GM23338 (cell line): ENCODE results near the gene ERC1. TPM values are rescaled to one million over a fixed set of nuclear protein-coding genes. Genes with fewer than 3 reads are reported as not detected.

Source experiments
- ATAC-seq: fragments of 200-7000 bp; cut with Tn5 transposase; 3 replicates; pipeline ENCODE4 v1.9.1; 2020
- DNase-seq: peaks from one replicate; pipeline ENCODE4 v3.0.0-alpha.2; 2015; ENCODE audit warnings: low spot score
- H2AFZ ChIP-seq: fragments of 200-600 bp; sonication (generic); 2 replicates; pipeline ENCODE4 v1.8.0; 2016; ENCODE audit warnings: antibody characterized with exemption, mild to moderate bottlenecking, moderate library complexity
- H3F3A ChIP-seq: fragments of 200-600 bp; sonication (generic); replicated peaks from 2 replicates; pipeline ENCODE4 v1.8.0; 2017; ENCODE audit warnings: antibody characterized with exemption, mixed run types, low read depth
- H3K27ac ChIP-seq: fragments of 200-600 bp; sonication (generic); 2 replicates; pipeline ENCODE4 v1.6.1; 2016; ENCODE audit warnings: low read depth
- H3K27me3 ChIP-seq: fragments of 200-600 bp; sonication (generic); 2 replicates; pipeline ENCODE4 v1.8.0; 2016; ENCODE audit warnings: mild to moderate bottlenecking, mixed run types, moderate library complexity; ENCODE audit not compliant: insufficient read depth
- H3K36me3 ChIP-seq: fragments of 200-600 bp; sonication (generic); 2 replicates; pipeline ENCODE4 v1.8.0; 2016; ENCODE audit warnings: mild to moderate bottlenecking; ENCODE audit not compliant: insufficient read depth
- H3K4me1 ChIP-seq: fragments of 200-600 bp; sonication (generic); 2 replicates; pipeline ENCODE4 v1.8.0; 2016; ENCODE audit warnings: mild to moderate bottlenecking, moderate library complexity; ENCODE audit not compliant: insufficient read depth
- H3K4me2 ChIP-seq: fragments of 200-600 bp; sonication (generic); 2 replicates; pipeline ENCODE4 v1.7.1; 2017; ENCODE audit warnings: mixed run types
- H3K4me3 ChIP-seq: fragments of 200-600 bp; sonication (generic); 2 replicates; pipeline ENCODE4 v1.6.1; 2016; ENCODE audit warnings: mixed run types
- H3K79me2 ChIP-seq: fragments of 200-600 bp; sonication (generic); replicated peaks from 2 replicates; pipeline ENCODE4 v1.8.0; 2017; ENCODE audit warnings: mild to moderate bottlenecking; ENCODE audit not compliant: insufficient read depth
- H3K9me2 ChIP-seq: fragments of 200-600 bp; sonication (generic); 2 replicates; pipeline ENCODE4 v1.8.0; 2017; ENCODE audit not compliant: insufficient read depth
- H4K20me1 ChIP-seq: fragments of 200-600 bp; sonication (generic); replicated peaks from 2 replicates; pipeline ENCODE4 v1.8.0; 2017; ENCODE audit warnings: mild to moderate bottlenecking; ENCODE audit not compliant: insufficient read depth
- H3K27ac Mint-ChIP-seq: 2 replicates; pipeline ENCODE4 v1.8.0; 2020; ENCODE audit warnings: inconsistent platforms, mild to moderate bottlenecking, moderate library complexity, mixed read lengths
- H3K27me3 Mint-ChIP-seq: 3 replicates; pipeline ENCODE4 v1.8.0; 2022; ENCODE audit warnings: low read depth, mild to moderate bottlenecking, moderate library complexity, mixed read lengths, inconsistent platforms; ENCODE audit not compliant: insufficient read depth, poor library complexity
- H3K36me3 Mint-ChIP-seq: 3 replicates; pipeline ENCODE4 v1.8.0; 2021; ENCODE audit warnings: low read depth, mild to moderate bottlenecking, inconsistent platforms, moderate library complexity, mixed read lengths
- H3K4me1 Mint-ChIP-seq: 3 replicates; pipeline ENCODE4 v1.8.0; 2020; ENCODE audit warnings: mild to moderate bottlenecking, inconsistent platforms, mixed read lengths
- H3K4me3 Mint-ChIP-seq: 3 replicates; pipeline ENCODE4 v1.8.0; 2021; ENCODE audit warnings: moderate library complexity, mild to moderate bottlenecking, inconsistent platforms, mixed read lengths
- H3K9me3 Mint-ChIP-seq: 3 replicates; pipeline ENCODE4 v1.8.0; 2020; ENCODE audit warnings: moderate library complexity, mild to moderate bottlenecking, inconsistent platforms, mixed read lengths
- EZH2 ChIP-seq: fragments of 200-600 bp; sonication (generic); IDR thresholded peaks from one replicate; pipeline ENCODE4 v1.8.0; 2017; ENCODE audit warnings: antibody characterized with exemption, mild to moderate bottlenecking, low read depth; ENCODE audit not compliant: unreplicated experiment
- JUNB ChIP-seq: IDR thresholded peaks from one replicate; pipeline ENCODE4 v1.6.1; 2016; ENCODE audit warnings: antibody characterized with exemption; ENCODE audit not compliant: unreplicated experiment
- NANOG ChIP-seq: IDR thresholded peaks from 2 replicates; pipeline ENCODE4 v1.6.1; 2016; ENCODE audit warnings: antibody characterized with exemption, borderline replicate concordance
- POLR2AphosphoS5 ChIP-seq: IDR thresholded peaks from 2 replicates; pipeline ENCODE4 v1.6.1; 2016; ENCODE audit warnings: antibody characterized with exemption, low read depth
- STAT1 ChIP-seq: IDR thresholded peaks from one replicate; pipeline ENCODE4 v1.6.1; 2016; ENCODE audit warnings: antibody characterized with exemption; ENCODE audit not compliant: unreplicated experiment
- polyA plus RNA-seq: library from polyadenylated mRNA; unstranded; fragments of >200 nt; fragmentation: Nextera tagmentation; extraction: Ambion mirVana; gene quantifications from 2 replicates; pipeline ENCODE4 v1.2.1, GENCODE V29; 2016
- total RNA-seq: library from RNA; depleted of rRNA; stranded (reverse); fragments of >200 nt; shearing (Covaris generic); gene quantifications from 2 replicates; pipeline ENCODE4 v1.2.3, GENCODE V29; 2014
- TF ChIP-seq, protein P1 (sequence below): fragments of 250-450 bp; sonication (Bioruptor Pico); IDR thresholded peaks from 2 replicates; pipeline ENCODE4 v1.5.0; 2020; ENCODE audit warnings: mild to moderate bottlenecking, moderate library complexity
- TF ChIP-seq, protein P2 (sequence below): IDR thresholded peaks from 2 replicates; pipeline ENCODE4 v1.6.1; 2016; ENCODE audit warnings: antibody characterized with exemption
- TF ChIP-seq, protein P3 (sequence below): IDR thresholded peaks from one replicate; pipeline ENCODE4 v1.6.1; 2018; ENCODE audit warnings: antibody characterized with exemption; ENCODE audit not compliant: unreplicated experiment

Gene ERC1
- total and polyA plus RNA-seq, 2 experiments from 2014 or later, result 28.1 to 35.3 TPM

DNA sequence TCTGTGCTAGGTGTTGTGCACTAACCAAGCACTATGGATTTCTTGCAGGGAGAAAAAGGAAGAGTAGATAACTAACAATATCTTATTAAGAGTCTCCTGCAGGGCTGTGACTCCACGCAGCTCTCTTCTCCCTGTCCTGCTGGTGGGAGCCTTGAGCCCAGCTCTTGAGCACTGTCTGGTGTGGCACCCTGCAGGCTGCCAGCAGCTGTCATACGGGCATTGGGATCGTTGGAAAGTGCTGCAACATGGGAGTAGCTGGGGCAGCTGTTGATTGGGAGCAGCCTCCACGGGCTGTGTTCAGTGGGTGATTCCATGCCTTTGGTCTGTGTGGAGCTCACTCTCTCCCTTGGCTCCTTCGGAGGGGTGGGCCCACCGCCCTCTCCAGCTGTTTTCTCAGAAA lies 478.0 kb downstream of the ERC1 start (continued):
- TF ChIP-seq, protein P1, sequence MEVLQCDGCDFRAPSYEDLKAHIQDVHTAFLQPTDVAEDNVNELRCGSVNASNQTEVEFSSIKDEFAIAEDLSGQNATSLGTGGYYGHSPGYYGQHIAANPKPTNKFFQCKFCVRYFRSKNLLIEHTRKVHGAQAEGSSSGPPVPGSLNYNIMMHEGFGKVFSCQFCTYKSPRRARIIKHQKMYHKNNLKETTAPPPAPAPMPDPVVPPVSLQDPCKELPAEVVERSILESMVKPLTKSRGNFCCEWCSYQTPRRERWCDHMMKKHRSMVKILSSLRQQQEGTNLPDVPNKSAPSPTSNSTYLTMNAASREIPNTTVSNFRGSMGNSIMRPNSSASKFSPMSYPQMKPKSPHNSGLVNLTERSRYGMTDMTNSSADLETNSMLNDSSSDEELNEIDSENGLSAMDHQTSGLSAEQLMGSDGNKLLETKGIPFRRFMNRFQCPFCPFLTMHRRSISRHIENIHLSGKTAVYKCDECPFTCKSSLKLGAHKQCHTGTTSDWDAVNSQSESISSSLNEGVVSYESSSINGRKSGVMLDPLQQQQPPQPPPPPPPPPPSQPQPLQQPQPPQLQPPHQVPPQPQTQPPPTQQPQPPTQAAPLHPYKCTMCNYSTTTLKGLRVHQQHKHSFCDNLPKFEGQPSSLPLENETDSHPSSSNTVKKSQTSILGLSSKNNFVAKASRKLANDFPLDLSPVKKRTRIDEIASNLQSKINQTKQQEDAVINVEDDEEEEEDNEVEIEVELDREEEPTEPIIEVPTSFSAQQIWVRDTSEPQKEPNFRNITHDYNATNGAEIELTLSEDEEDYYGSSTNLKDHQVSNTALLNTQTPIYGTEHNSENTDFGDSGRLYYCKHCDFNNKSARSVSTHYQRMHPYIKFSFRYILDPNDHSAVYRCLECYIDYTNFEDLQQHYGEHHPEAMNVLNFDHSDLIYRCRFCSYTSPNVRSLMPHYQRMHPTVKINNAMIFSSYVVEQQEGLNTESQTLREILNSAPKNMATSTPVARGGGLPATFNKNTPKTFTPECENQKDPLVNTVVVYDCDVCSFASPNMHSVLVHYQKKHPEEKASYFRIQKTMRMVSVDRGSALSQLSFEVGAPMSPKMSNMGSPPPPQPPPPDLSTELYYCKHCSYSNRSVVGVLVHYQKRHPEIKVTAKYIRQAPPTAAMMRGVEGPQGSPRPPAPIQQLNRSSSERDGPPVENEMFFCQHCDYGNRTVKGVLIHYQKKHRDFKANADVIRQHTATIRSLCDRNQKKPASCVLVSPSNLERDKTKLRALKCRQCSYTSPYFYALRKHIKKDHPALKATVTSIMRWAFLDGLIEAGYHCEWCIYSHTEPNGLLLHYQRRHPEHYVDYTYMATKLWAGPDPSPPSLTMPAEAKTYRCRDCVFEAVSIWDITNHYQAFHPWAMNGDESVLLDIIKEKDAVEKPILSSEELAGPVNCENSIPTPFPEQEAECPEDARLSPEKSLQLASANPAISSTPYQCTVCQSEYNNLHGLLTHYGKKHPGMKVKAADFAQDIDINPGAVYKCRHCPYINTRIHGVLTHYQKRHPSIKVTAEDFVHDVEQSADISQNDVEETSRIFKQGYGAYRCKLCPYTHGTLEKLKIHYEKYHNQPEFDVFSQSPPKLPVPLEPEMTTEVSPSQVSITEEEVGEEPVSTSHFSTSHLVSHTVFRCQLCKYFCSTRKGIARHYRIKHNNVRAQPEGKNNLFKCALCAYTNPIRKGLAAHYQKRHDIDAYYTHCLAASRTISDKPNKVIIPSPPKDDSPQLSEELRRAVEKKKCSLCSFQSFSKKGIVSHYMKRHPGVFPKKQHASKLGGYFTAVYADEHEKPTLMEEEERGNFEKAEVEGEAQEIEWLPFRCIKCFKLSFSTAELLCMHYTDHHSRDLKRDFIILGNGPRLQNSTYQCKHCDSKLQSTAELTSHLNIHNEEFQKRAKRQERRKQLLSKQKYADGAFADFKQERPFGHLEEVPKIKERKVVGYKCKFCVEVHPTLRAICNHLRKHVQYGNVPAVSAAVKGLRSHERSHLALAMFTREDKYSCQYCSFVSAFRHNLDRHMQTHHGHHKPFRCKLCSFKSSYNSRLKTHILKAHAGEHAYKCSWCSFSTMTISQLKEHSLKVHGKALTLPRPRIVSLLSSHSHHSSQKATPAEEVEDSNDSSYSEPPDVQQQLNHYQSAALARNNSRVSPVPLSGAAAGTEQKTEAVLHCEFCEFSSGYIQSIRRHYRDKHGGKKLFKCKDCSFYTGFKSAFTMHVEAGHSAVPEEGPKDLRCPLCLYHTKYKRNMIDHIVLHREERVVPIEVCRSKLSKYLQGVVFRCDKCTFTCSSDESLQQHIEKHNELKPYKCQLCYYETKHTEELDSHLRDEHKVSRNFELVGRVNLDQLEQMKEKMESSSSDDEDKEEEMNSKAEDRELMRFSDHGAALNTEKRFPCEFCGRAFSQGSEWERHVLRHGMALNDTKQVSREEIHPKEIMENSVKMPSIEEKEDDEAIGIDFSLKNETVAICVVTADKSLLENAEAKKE (CRISPR knock-in tag), result no peak
- TF ChIP-seq STAT1 (no peak), EZH2 (no peak), POLR2AphosphoS5 (no peak), NANOG (no peak)
- TF ChIP-seq, protein P2, sequence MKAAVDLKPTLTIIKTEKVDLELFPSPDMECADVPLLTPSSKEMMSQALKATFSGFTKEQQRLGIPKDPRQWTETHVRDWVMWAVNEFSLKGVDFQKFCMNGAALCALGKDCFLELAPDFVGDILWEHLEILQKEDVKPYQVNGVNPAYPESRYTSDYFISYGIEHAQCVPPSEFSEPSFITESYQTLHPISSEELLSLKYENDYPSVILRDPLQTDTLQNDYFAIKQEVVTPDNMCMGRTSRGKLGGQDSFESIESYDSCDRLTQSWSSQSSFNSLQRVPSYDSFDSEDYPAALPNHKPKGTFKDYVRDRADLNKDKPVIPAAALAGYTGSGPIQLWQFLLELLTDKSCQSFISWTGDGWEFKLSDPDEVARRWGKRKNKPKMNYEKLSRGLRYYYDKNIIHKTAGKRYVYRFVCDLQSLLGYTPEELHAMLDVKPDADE, result no peak

DNA sequence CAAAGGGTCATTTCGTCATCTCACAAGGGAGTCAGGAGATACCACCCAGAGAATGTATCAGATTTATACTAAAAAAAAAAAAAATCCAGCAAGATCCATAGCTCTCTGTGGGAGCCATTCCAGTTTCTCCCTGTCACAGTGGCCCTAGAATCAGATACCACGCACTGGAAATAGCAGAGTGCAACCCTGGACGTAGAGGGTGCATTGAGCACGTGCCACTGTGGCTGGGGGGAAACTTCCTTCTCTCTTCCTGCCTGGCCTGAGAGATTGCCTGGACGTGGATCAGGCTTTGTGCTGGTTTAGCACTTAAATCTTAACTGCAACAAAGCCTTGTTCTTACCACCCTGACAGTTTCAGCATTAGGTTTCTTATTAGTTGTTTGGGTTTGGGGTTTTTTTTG lies 479.0 kb downstream of the ERC1 start:
- Histone ChIP-seq H3F3A (no peaks in the 10 kb centered on the region), H3K9me2 (no peaks in the 10 kb centered on the region), H3K4me3 (no peak overlapping the region), H3K79me2 (no peaks in the 10 kb centered on the region), H3K27me3 (no peaks in the 10 kb centered on the region), H3K27ac (no peak overlapping the region), H3K4me1 (peaks cover 19% of the 10 kb centered on the region), H2AFZ (no peak overlapping the region), H3K4me2 (no peak overlapping the region), H4K20me1 (no peaks in the 10 kb centered on the region; the same call in 1 of the 2 replicates), H3K36me3 (no peaks in the 10 kb centered on the region)
- TF ChIP-seq, protein P3, sequence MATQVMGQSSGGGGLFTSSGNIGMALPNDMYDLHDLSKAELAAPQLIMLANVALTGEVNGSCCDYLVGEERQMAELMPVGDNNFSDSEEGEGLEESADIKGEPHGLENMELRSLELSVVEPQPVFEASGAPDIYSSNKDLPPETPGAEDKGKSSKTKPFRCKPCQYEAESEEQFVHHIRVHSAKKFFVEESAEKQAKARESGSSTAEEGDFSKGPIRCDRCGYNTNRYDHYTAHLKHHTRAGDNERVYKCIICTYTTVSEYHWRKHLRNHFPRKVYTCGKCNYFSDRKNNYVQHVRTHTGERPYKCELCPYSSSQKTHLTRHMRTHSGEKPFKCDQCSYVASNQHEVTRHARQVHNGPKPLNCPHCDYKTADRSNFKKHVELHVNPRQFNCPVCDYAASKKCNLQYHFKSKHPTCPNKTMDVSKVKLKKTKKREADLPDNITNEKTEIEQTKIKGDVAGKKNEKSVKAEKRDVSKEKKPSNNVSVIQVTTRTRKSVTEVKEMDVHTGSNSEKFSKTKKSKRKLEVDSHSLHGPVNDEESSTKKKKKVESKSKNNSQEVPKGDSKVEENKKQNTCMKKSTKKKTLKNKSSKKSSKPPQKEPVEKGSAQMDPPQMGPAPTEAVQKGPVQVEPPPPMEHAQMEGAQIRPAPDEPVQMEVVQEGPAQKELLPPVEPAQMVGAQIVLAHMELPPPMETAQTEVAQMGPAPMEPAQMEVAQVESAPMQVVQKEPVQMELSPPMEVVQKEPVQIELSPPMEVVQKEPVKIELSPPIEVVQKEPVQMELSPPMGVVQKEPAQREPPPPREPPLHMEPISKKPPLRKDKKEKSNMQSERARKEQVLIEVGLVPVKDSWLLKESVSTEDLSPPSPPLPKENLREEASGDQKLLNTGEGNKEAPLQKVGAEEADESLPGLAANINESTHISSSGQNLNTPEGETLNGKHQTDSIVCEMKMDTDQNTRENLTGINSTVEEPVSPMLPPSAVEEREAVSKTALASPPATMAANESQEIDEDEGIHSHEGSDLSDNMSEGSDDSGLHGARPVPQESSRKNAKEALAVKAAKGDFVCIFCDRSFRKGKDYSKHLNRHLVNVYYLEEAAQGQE, result no peak
- TF ChIP-seq, protein P2, result no peak
- TF ChIP-seq JUNB, result no peak
- no peak for ATAC-seq
- H3K4me1 Mint-ChIP-seq, result peaks cover 3% of the 10 kb centered on the region
- no peak overlapping the region for H3K27ac Mint-ChIP-seq
- DNase-seq, result no peak
- H3K27me3 Mint-ChIP-seq, result peaks cover 1% of the 10 kb centered on the region
- no peak overlapping the region for H3K4me3 Mint-ChIP-seq
- peaks cover 5% of the 10 kb centered on the region for H3K36me3 Mint-ChIP-seq
- peaks cover 2% of the 10 kb centered on the region; the same call in 1 of the 3 replicates for H3K9me3 Mint-ChIP-seq
